ENCODE results near the gene MRPL24. TPM values are rescaled to one million over a fixed set of nuclear protein-coding genes. Genes with fewer than 3 reads are reported as not detected.

Gene MRPL24
- total and polyA plus RNA-seq, 9 of the 15 experiments (the other 6 are each of a cell fraction or from before 2014, with no cell fraction given), result 74.3 to 267 (median 113) TPM

DNA sequence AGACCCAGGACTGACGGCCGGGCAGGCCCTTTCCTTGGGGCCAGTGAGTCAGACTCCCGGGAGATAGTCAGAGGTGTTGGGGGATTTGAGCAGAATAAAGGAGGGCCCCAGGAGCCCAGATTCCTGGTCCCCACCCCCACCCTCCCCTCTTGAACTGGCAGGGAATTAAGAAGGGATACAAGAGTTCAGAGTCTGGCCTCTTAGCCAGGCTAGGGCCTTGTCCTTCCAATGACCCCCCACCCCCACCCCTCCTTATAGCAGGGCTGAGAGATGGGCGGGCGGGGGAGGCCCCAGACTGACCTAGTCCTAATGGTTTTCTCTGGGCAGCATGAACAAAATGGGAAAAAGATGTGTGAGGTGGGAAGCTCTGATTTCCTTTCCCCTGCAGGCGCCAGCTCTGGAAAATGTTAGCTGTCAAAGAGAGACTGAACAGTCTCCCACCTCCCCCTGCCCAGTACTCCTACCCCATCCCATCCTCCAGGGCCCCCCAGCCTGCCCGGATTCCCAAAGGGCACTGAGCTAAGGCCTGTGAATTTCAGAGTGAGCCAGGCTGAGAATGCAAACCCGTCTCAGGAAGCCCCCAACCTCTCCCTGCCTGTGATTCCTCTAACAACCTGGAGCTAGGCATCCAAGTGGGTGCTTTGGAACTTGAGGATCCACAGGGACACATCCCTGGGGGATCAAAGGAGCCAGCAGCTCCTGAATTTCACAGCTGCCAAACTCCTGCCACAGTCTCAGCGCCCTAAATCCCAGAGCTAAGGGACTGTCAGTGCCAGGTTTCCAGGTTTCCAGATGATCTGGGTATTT lies 29.7 kb downstream of the MRPL24 start (continued):
- TF ChIP-seq, protein P1, sequence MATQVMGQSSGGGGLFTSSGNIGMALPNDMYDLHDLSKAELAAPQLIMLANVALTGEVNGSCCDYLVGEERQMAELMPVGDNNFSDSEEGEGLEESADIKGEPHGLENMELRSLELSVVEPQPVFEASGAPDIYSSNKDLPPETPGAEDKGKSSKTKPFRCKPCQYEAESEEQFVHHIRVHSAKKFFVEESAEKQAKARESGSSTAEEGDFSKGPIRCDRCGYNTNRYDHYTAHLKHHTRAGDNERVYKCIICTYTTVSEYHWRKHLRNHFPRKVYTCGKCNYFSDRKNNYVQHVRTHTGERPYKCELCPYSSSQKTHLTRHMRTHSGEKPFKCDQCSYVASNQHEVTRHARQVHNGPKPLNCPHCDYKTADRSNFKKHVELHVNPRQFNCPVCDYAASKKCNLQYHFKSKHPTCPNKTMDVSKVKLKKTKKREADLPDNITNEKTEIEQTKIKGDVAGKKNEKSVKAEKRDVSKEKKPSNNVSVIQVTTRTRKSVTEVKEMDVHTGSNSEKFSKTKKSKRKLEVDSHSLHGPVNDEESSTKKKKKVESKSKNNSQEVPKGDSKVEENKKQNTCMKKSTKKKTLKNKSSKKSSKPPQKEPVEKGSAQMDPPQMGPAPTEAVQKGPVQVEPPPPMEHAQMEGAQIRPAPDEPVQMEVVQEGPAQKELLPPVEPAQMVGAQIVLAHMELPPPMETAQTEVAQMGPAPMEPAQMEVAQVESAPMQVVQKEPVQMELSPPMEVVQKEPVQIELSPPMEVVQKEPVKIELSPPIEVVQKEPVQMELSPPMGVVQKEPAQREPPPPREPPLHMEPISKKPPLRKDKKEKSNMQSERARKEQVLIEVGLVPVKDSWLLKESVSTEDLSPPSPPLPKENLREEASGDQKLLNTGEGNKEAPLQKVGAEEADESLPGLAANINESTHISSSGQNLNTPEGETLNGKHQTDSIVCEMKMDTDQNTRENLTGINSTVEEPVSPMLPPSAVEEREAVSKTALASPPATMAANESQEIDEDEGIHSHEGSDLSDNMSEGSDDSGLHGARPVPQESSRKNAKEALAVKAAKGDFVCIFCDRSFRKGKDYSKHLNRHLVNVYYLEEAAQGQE (IDR thresholded peaks at IDR 0.05; ENCODE audit: borderline replicate concordance), result no peak
- TF ChIP-seq, protein P1 (CRISPR knock-in tag; IDR thresholded peaks at IDR 0.05; ENCODE audit: low read depth), result no peak
- no peak for TF ChIP-seq CHD1 (IDR thresholded peaks at IDR 0.05; ENCODE audit: low read length)
- TF ChIP-seq HNRNPH1 (optimal IDR thresholded peaks at IDR 0.05; ENCODE audit: low read depth, low read length), result no peak
- no peak for TF ChIP-seq ZNF316 (IDR thresholded peaks at IDR 0.05)
